Uterus (tissue), 2 donors: ENCODE results near the gene OPCML.

Experiments
- POLR2A ChIP-seq, 2 donors: fragments of 450-650 bp; IDR thresholded peaks; one replicate each; pipeline ENCODE4 v1.6.1; 2016; ENCODE audit warnings: antibody characterized with exemption in 2 of 2, mild to moderate bottlenecking in 1 of 2, moderate library complexity in 1 of 2
- TF ChIP-seq, protein P1 (sequence below), 4 experiments: fragments of 200-600 bp in 2 of 4; fragments of 450-650 bp in 2 of 4; sonication (generic) in 2 of 4; IDR thresholded peaks; one replicate each; pipeline ENCODE4 v1.5.1; 2016 to 2019; ENCODE audit warnings: antibody characterized with exemption in 4 of 4, mild to moderate bottlenecking in 2 of 4, moderate library complexity in 1 of 4

DNA sequence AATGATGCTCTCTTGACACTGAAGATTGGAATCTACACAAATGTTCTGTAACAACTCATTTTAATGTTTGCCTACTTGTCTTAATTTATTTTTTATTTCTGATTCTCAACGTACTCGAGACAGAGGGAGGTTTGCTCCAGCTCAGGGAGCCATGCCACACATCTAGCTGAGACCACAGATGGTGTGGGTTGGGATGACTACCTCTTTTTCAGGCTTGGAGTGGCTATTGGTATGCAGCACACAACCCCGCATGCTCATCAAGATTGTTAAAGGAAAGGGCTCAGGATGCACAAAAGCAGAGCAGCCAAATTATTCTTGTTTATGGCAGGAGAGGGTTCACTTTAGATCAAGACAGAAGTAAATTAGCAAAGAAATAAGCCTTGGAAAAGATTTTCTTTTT lies 424.5 kb downstream of the OPCML start:
- TF ChIP-seq, protein P1, sequence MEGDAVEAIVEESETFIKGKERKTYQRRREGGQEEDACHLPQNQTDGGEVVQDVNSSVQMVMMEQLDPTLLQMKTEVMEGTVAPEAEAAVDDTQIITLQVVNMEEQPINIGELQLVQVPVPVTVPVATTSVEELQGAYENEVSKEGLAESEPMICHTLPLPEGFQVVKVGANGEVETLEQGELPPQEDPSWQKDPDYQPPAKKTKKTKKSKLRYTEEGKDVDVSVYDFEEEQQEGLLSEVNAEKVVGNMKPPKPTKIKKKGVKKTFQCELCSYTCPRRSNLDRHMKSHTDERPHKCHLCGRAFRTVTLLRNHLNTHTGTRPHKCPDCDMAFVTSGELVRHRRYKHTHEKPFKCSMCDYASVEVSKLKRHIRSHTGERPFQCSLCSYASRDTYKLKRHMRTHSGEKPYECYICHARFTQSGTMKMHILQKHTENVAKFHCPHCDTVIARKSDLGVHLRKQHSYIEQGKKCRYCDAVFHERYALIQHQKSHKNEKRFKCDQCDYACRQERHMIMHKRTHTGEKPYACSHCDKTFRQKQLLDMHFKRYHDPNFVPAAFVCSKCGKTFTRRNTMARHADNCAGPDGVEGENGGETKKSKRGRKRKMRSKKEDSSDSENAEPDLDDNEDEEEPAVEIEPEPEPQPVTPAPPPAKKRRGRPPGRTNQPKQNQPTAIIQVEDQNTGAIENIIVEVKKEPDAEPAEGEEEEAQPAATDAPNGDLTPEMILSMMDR (IDR thresholded peaks at IDR 0.05): no peak
- no peak for TF ChIP-seq POLR2A (IDR thresholded peaks at IDR 0.05)
